ENCODE measurements around the gene KLRF1. TPM values are rescaled to one million over a fixed set of nuclear protein-coding genes. Genes with fewer than 3 reads are reported as not detected.

Gene KLRF1
- total and polyA plus RNA-seq, 2 experiments from 2014 or later, result not detected

- TF ChIP-seq EZH2phosphoT487 (IDR thresholded peaks at IDR 0.05; ENCODE audit: low read depth, severe bottlenecking, unreplicated experiment) (no peak), CTCF (IDR thresholded peaks at IDR 0.05; ENCODE audit: poor library complexity) (no peak), EZH2 (IDR thresholded peaks at IDR 0.05; ENCODE audit: borderline replicate concordance) (no peak)
- Histone ChIP-seq H3K27me3 (no peaks in the 10 kb centered on the region), H3K4me2 (no peak overlapping the region), H3K4me3 (no peak overlapping the region), H3K27ac (no peak overlapping the region), H3K36me3 (replicated peaks; ENCODE audit: insufficient read depth, low read depth) (no peaks in the 10 kb centered on the region), H3K4me1 (ENCODE audit: insufficient read depth) (no peaks in the 10 kb centered on the region), H3K79me2 (no peaks in the 10 kb centered on the region), H2AFZ (no peak overlapping the region), H3K9me3 (ENCODE audit: low read depth) (no peaks in the 10 kb centered on the region), H4K20me1 (ENCODE audit: insufficient read depth, poor library complexity, severe bottlenecking) (no peaks in the 10 kb centered on the region), H3K9me2 (replicated peaks; ENCODE audit: insufficient read depth) (no peaks in the 10 kb centered on the region)
- DNase-seq (ENCODE audit: low spot score), result no peak
- 75% methylated on average over 7 of the region's 7 CpGs for WGBS (ENCODE audit: low lambda C conversion rate, missing lambda C conversion rate)
These were observed 44.5 kb upstream of the KLRF1 start for GRCh38 chr12:9782547-9783382.

GRCh38 chr12:9784326-9784725, 43.0 kb upstream of the KLRF1 start:
- Histone ChIP-seq H2AFZ (no peak overlapping the region), H3K9me3 (ENCODE audit: low read depth) (no peaks in the 10 kb centered on the region), H3K79me2 (no peaks in the 10 kb centered on the region), H3K9me2 (replicated peaks; ENCODE audit: insufficient read depth) (no peaks in the 10 kb centered on the region), H3K4me1 (ENCODE audit: insufficient read depth) (no peaks in the 10 kb centered on the region), H4K20me1 (ENCODE audit: insufficient read depth, poor library complexity, severe bottlenecking) (no peaks in the 10 kb centered on the region), H3K4me3 (no peak overlapping the region), H3K27me3 (no peaks in the 10 kb centered on the region), H3K36me3 (replicated peaks; ENCODE audit: insufficient read depth, low read depth) (no peaks in the 10 kb centered on the region), H3K27ac (no peak overlapping the region), H3K4me2 (peak overlapping the region; percentile 10)
- 75% methylated on average over 2 of the region's 2 CpGs for WGBS (ENCODE audit: low lambda C conversion rate, missing lambda C conversion rate)
- TF ChIP-seq CTCF (IDR thresholded peaks at IDR 0.05; ENCODE audit: poor library complexity) (no peak), EZH2 (IDR thresholded peaks at IDR 0.05; ENCODE audit: borderline replicate concordance) (no peak), EZH2phosphoT487 (IDR thresholded peaks at IDR 0.05; ENCODE audit: low read depth, severe bottlenecking, unreplicated experiment) (no peak)
- no peak for DNase-seq (ENCODE audit: low spot score)

- Histone ChIP-seq H3K4me2 (peak overlapping the region; percentile 10), H2AFZ (no peak overlapping the region), H3K4me1 (ENCODE audit: insufficient read depth) (no peaks in the 10 kb centered on the region), H3K79me2 (no peaks in the 10 kb centered on the region), H3K27ac (no peak overlapping the region), H3K4me3 (no peak overlapping the region), H3K9me3 (ENCODE audit: low read depth) (peaks cover 2% of the 10 kb centered on the region), H4K20me1 (ENCODE audit: insufficient read depth, poor library complexity, severe bottlenecking) (no peaks in the 10 kb centered on the region), H3K36me3 (replicated peaks; ENCODE audit: insufficient read depth, low read depth) (no peaks in the 10 kb centered on the region), H3K27me3 (no peaks in the 10 kb centered on the region), H3K9me2 (replicated peaks; ENCODE audit: insufficient read depth) (no peaks in the 10 kb centered on the region)
- TF ChIP-seq EZH2phosphoT487 (IDR thresholded peaks at IDR 0.05; ENCODE audit: low read depth, severe bottlenecking, unreplicated experiment) (no peak), CTCF (IDR thresholded peaks at IDR 0.05; ENCODE audit: poor library complexity) (no peak), EZH2 (IDR thresholded peaks at IDR 0.05; ENCODE audit: borderline replicate concordance) (no peak)
- DNase-seq (ENCODE audit: low spot score), result no peak
- WGBS (ENCODE audit: low lambda C conversion rate, missing lambda C conversion rate), result 34% methylated on average over 3 of the region's 3 CpGs
These were observed 42.5 kb upstream of the KLRF1 start for GRCh38 chr12:9784816-9785215.
